Activated CD8-positive, alpha-beta memory T cell treated with anti-CD3 and anti-CD28 coated beads, Interleukin-2, amount 10 ng/mL, durations not matched to agents 7 days and 5 days (primary cell): ENCODE results near the gene THBS3. TPM values are rescaled to one million over a fixed set of nuclear protein-coding genes. Genes with fewer than 3 reads are reported as not detected.
"Not testable (repeated sequence)": the region's sequence is repeated elsewhere in the genome, so short reads cannot be mapped to it uniquely, and the experiment has no call there.

Experiments
- ATAC-seq: fragments of 150-1000 bp; cut with Tn5 transposase; one replicate; pipeline ENCODE4 v1.10.0; 2021; ENCODE audit warnings: moderate library complexity
- CTCF ChIA-PET: fragments of 350-600 bp; sonication (Branson Sonifier 250); formaldehyde crosslinking; loops from one replicate; lab custom pipeline; 2021; ENCODE audit warnings: antibody characterized with exemption; lab: Charles Lee
- DNase-seq: peaks from one replicate; pipeline ENCODE4 v3.0.0-alpha.2; 2020
- H3K27ac Mint-ChIP-seq: one replicate; pipeline ENCODE4 v1.8.0; 2021; ENCODE audit warnings: mild to moderate bottlenecking, mixed read lengths
- H3K27me3 Mint-ChIP-seq: one replicate; pipeline ENCODE4 v1.8.0; 2021; ENCODE audit warnings: mixed read lengths
- H3K36me3 Mint-ChIP-seq: one replicate; pipeline ENCODE4 v1.8.0; 2021; ENCODE audit warnings: mild to moderate bottlenecking, mixed read lengths
- H3K4me1 Mint-ChIP-seq: one replicate; pipeline ENCODE4 v1.8.0; 2021; ENCODE audit warnings: mixed read lengths
- H3K4me3 Mint-ChIP-seq: one replicate; pipeline ENCODE4 v1.8.0; 2021; ENCODE audit warnings: mild to moderate bottlenecking, moderate library complexity, mixed read lengths
- H3K9me3 Mint-ChIP-seq: one replicate; pipeline ENCODE4 v1.8.0; 2022; ENCODE audit warnings: low read depth, mixed read lengths
- total RNA-seq, 2 experiments: library from RNA; stranded (reverse); gene quantifications; one replicate each; pipeline ENCODE4 v1.2.3, GENCODE V29; 2021

The THBS3 gene
- total RNA-seq, 2 experiments from 2014 or later = 14.3 to 23.5 TPM

DNA sequence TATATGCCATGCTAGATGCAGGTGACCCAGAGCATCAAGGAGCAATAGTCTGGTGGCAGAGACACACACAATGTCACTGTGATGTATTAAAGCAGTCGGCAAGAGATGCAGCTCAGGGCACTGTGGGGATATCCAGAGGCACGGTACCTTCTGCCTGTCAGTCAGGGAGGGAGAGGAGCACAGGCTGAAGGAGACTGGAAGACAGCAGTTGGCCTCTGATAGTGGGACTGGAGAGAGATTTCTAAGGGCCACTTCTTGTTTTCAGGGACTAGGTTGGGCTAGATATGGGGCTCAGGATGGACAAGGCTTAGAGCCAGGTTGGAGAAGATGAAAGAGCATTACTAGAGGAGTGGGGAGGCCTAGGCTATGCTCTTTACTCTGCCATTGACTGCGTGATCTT lies 23.6 kb upstream of the THBS3 start:
- CTCF ChIA-PET = interaction anchor here (1.0 kb wide), 1 partner anchor 20 kb away, joined by 4 read pairs; no protein-coding TSS in a partner anchor
- ATAC-seq, H3K27me3 Mint-ChIP-seq, H3K4me3 Mint-ChIP-seq, H3K27ac Mint-ChIP-seq, H3K9me3 Mint-ChIP-seq, DNase-seq: not testable (repeated sequence)
- peaks cover 29% of the 10 kb centered on the region for H3K4me1 Mint-ChIP-seq
- peaks cover 10% of the 10 kb centered on the region for H3K36me3 Mint-ChIP-seq

DNA sequence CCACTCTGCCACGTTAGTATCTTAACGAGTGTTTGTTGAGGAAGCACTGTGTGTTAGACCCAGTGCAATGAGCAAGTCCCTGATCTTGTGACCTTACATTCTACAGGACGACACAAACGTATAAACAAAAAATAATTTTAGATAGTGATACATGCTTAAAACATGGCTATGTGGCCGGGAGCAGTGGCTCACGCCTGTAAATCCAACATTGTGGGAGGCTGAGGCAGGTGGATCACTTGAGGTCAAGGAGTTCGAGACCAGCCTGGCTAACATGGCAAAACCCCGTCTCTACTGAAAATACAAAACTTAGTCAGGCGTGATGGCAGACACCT lies 20.4 kb upstream of the THBS3 start:
- Mint-ChIP-seq H3K36me3 (peaks cover 4% of the 10 kb centered on the region), H3K27me3 (no peaks in the 10 kb centered on the region), H3K9me3 (no peaks in the 10 kb centered on the region), H3K27ac (peak overlapping the region; percentile 98), H3K4me1 (peaks cover 41% of the 10 kb centered on the region), H3K4me3 (peak overlapping the region; percentile 98)
- ATAC-seq (no peak), DNase-seq (no peak)
- CTCF ChIA-PET = interaction anchor here (1.1 to 6.8 kb wide), 11 partner anchors 8 to 96 kb away, joined by 3 to 77 read pairs (median 8); partner anchors contain the start of genes KRTCAP2, MTX1 and THBS3

DNA sequence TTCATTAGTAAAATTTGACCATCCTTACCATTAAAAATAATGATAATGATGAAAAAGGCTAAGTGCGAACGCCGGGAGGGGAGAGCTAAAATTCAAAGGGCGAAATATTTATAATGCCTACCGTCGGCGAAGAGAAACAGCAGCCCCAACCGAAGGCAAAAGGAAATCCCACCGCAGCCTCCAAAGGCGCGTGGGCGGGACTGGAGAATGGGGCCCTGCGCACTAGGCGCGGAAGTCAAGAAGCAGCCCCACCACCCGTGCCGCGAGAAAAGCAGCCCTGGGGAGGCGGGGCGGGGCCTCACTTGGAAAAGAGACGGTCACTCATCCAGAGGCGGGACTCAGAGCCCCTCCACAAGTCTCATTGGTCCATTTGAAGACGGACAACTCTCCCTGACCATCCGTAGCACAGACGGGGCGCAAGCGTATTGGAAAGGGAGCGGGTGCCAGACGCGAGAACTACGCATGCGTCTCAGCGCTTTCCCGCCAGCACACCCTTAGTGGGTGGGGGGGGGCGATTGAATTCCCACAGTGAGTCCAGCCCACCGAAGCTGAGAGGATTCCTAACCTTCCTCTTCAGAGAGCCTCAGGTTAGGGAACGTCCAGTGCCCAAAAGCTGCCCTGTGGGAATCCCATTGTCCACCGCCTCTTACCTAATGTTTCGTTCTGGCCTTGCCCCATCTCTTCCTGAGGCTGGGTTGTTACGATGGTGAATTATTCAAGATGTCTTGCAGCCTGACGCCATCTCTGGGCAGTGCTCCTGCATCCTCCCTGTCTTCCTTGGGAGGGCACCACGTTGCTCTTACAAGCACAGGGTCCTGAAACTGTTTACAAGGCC lies 19.8 kb upstream of the THBS3 start:
- H3K27ac Mint-ChIP-seq = peak overlapping the region; percentile 98
- H3K9me3 Mint-ChIP-seq = no peaks in the 10 kb centered on the region
- peaks cover 4% of the 10 kb centered on the region for H3K36me3 Mint-ChIP-seq
- peak overlapping the region; percentile 98 for H3K4me3 Mint-ChIP-seq
- ATAC-seq = peak; percentile 97
- no peaks in the 10 kb centered on the region for H3K27me3 Mint-ChIP-seq
- peak; percentile 100 for DNase-seq
- peaks cover 41% of the 10 kb centered on the region for H3K4me1 Mint-ChIP-seq
- CTCF ChIA-PET = interaction anchor here (0.6 to 6.8 kb wide), 16 partner anchors 8 to 393 kb away, joined by 3 to 77 read pairs (median 6); partner anchors contain the start of genes KRTCAP2, MTX1 and THBS3

DNA sequence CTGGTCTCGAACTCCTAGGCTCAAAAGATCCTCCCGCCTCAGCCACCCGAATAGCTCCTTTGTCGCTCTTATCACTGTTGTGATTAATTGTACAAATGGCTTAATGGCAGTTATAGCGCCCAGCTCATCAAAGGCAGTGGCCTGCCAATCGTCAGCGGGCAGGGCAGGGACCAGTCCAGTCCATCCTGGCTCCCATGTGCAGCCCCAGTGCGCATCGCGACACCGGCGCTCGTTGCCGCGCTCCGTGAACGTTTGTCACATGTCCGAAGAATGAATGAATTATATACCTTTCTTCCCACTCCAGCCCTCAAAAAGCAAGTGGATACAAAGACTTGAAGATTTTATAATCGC lies 19.2 kb upstream of the THBS3 start:
- H3K4me3 Mint-ChIP-seq = peak overlapping the region; percentile 98
- peak overlapping the region; percentile 98 for H3K27ac Mint-ChIP-seq
- CTCF ChIA-PET = interaction anchor here (0.6 to 6.8 kb wide), 15 partner anchors 9 to 393 kb away, joined by 3 to 77 read pairs (median 6); partner anchors contain the start of genes KRTCAP2, MTX1 and THBS3
- H3K4me1 Mint-ChIP-seq = peaks cover 41% of the 10 kb centered on the region
- peak; percentile 77 for DNase-seq
- ATAC-seq = peak; percentile 43
- no peaks in the 10 kb centered on the region for H3K9me3 Mint-ChIP-seq
- peaks cover 4% of the 10 kb centered on the region for H3K36me3 Mint-ChIP-seq
- H3K27me3 Mint-ChIP-seq = no peaks in the 10 kb centered on the region

DNA sequence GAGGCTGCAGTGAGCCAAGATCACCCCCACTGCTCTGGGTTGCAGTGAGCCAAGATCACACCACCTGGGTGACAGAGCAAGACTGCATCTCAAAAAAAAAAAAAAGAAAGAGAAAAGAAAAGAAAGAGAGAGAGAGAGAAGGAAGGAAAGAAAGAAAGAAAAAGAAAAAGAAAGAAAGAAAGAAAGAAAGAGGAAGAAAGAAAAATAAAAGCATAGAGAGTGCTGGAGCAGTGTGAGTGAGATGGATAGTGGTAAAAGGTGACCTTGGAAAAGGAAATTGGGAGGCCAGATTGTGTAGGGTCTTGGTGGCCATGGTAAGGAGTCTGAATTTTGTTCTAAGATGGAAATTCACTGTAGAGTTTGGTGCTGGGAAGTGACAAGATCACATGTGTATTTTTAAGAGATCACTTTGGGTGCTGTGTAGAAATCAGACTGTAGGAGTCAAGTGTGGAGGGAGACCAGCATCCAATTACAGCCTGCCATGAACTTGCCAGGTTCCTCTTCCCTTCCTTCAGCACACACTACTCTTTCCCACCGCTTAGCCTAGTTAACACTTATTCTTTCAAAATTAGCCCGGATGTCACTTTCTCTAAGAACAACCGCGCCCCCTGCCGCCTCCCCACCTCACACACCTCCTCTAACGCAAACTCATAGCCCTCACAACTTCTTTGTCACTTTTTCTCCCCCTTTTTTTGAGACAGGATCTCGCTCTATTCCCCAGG lies 18.7 kb upstream of the THBS3 start:
- H3K9me3 Mint-ChIP-seq = no peaks in the 10 kb centered on the region
- CTCF ChIA-PET = interaction anchor here (0.6 to 6.8 kb wide), 16 partner anchors 10 to 394 kb away, joined by 3 to 77 read pairs (median 6); partner anchors contain the start of genes KRTCAP2, MTX1 and THBS3
- H3K27ac Mint-ChIP-seq = peak overlapping the region; percentile 98
- H3K4me1 Mint-ChIP-seq = peaks cover 41% of the 10 kb centered on the region
- ATAC-seq (peak; percentile 46), DNase-seq (peak; percentile 91)
- H3K36me3 Mint-ChIP-seq = peaks cover 4% of the 10 kb centered on the region
- H3K4me3 Mint-ChIP-seq = peak overlapping the region; percentile 98
- H3K27me3 Mint-ChIP-seq = no peaks in the 10 kb centered on the region

DNA sequence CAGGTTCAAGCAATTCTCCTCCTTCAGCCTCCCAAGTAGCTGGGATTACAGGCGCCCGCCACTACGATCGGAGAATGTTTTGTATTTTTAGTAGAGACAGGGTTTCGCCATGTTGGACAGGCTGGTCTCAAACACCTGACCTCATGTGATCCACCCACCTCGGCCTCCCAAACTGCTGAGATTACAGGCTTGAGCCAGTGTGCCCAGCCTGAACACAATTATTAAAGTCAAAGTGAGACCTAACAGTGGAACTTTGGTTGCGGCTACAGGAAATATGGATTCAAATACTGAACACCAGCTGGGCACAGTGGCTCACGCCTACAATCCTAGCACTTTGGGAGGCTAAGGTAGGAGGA lies 17.7 kb upstream of the THBS3 start:
- not testable (repeated sequence) for ATAC-seq, H3K36me3 Mint-ChIP-seq, H3K27me3 Mint-ChIP-seq, DNase-seq, H3K9me3 Mint-ChIP-seq
- peak overlapping the region; percentile 98 for H3K27ac Mint-ChIP-seq
- CTCF ChIA-PET = interaction anchor here (0.8 to 6.8 kb wide), 9 partner anchors 17 to 134 kb away, joined by 3 to 77 read pairs (median 8); partner anchors contain the start of genes KRTCAP2, MTX1 and THBS3
- peaks cover 47% of the 10 kb centered on the region for H3K4me1 Mint-ChIP-seq
- H3K4me3 Mint-ChIP-seq = peak overlapping the region; percentile 98

DNA sequence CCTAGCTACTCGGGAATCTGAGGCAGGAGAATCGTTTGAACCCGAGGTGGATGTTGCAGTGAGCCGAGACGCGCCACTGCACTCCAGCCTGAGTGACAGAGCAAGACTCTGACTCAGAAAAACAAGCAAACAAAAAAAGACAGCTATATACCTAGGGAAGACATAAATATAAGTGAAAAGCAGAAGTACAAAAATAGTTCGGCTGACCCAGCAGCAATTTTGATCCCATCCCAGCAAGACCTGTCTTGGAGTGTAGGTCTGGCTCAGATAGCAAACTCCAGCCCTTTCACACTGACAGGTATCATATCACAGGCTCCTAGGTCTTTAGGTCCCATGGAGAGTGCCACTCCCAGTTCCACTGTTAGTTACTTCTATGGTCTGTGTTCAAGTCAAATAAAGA lies 15.3 kb upstream of the THBS3 start:
- CTCF ChIA-PET = interaction anchor here (1.3 to 6.8 kb wide), 3 partner anchors 15 to 55 kb away, joined by 3 to 77 read pairs (median 3); partner anchors contain the start of genes MTX1 and THBS3
- Mint-ChIP-seq H3K36me3 (peaks cover 4% of the 10 kb centered on the region), H3K9me3 (no peaks in the 10 kb centered on the region), H3K27ac (no peak overlapping the region), H3K27me3 (no peaks in the 10 kb centered on the region), H3K4me1 (peaks cover 61% of the 10 kb centered on the region), H3K4me3 (no peak overlapping the region)
- DNase-seq (no peak), ATAC-seq (no peak)

DNA sequence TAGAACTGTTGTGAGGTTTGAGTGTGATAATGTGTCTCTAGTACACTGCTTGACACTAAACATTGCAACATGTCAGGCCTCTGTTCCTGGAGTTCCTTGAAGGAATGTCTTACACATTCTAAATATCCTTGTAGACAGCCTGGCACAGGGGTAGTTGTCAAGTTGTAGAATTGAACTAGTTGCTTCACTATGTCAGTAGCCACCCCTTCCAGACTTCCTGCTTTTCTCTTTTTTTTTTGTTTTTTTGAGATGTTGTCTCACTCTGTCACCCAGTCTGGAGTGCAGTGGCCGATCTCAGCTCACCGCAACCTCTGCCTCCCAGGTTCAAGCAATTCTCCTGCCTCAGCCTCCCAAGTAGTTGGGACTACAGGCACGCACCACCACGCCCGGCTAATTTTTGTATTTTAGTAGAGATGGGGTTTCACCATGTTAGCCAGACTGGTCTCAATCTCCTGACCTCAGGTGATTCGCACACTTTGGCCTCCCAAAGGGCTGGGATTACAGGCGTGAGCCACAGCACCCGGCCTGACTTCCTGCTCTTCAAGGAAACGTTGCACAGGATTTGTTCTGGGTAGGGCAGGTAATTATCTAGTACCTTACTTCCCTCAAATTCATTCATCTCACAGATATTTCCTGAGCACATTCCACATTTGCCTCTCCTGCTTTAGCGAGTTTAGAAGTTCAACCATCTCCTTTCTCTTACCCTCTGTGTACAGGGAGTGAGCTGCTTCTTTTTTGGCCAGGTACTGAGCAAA lies 12.7 kb upstream of the THBS3 start:
- Mint-ChIP-seq H3K4me1 (peaks cover 38% of the 10 kb centered on the region), H3K27ac (peak overlapping the region; percentile 80)
- H3K27me3 Mint-ChIP-seq, H3K4me3 Mint-ChIP-seq, H3K9me3 Mint-ChIP-seq, DNase-seq, ATAC-seq, H3K36me3 Mint-ChIP-seq: not testable (repeated sequence)
- CTCF ChIA-PET = interaction anchor here (2.8 kb wide), 1 partner anchor 13 kb away, joined by 9 read pairs; the partner anchor contains the start of genes MTX1 and THBS3

DNA sequence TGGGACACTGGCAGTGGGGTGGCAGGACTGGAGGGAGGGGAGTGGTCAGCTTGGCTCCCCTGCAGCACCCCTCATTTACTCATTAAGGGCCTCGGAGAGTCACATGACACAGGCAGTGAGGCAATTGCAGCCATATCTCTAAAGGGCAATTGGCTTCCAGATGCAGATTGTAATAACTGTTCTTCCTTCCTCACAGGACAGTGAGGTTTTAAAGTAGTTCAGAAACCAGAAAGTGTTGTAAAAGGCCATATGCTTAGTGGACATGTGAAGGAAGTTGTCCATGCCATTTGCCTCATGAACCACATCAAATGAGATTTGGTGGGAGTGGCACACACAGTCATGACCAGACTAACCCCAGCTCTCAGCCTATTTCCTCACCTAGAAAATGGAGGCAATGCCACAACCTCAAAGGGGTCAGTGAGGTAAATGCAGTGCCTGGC lies 11.9 kb upstream of the THBS3 start:
- peak; percentile 53 for ATAC-seq
- CTCF ChIA-PET = interaction anchor here (2.2 to 2.8 kb wide), 2 partner anchors 12 to 31 kb away, joined by 9 to 13 read pairs; partner anchors contain the start of genes MTX1 and THBS3
- Mint-ChIP-seq H3K27ac (peak overlapping the region; percentile 80), H3K4me1 (peaks cover 39% of the 10 kb centered on the region), H3K4me3 (no peak overlapping the region), H3K9me3 (no peaks in the 10 kb centered on the region), H3K27me3 (no peaks in the 10 kb centered on the region), H3K36me3 (peaks cover 3% of the 10 kb centered on the region)
- DNase-seq = peak; percentile 63

DNA sequence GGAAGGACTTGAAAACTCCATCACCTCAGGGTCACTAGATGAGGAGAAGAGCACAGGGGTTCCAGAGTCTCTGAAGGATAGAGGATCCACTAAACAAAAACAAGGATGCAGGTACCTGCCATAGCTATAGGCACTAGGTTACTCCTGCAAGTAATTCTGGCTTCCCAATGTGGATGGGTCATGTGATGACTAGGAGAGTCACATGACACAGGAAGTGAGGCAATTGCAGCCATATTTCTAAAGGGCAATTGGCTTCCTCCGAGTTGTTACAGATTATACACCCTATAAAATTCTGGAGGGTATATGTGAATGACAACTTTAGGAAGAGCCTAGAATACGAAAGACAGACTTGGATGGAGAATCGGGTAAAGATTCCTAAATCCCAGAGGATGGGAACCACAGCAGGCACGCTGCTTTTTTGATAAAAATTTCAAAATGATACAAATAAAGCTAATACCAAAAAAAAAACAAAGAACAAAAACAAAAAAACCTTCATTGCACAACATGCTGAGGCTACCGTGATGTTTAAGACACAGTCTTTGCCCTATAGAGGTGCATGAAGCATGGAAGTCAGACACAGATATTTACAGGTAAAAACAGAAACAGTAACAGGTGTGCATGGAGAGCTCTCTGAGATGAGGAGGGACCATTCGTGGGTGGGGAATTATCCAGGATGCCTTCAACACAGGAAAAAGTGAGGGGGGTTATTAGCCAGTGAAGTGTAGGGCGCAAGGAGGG lies 11.3 kb upstream of the THBS3 start:
- Mint-ChIP-seq H3K4me1 (peaks cover 37% of the 10 kb centered on the region), H3K27me3 (no peaks in the 10 kb centered on the region), H3K4me3 (no peak overlapping the region), H3K27ac (peak overlapping the region; percentile 80), H3K36me3 (peaks cover 3% of the 10 kb centered on the region), H3K9me3 (no peaks in the 10 kb centered on the region)
- no peak for DNase-seq
- CTCF ChIA-PET = interaction anchor here (0.8 to 2.8 kb wide), 3 partner anchors 12 to 32 kb away, joined by 3 to 13 read pairs (median 9); partner anchors contain the start of genes MTX1 and THBS3
- ATAC-seq = peak; percentile 44

DNA sequence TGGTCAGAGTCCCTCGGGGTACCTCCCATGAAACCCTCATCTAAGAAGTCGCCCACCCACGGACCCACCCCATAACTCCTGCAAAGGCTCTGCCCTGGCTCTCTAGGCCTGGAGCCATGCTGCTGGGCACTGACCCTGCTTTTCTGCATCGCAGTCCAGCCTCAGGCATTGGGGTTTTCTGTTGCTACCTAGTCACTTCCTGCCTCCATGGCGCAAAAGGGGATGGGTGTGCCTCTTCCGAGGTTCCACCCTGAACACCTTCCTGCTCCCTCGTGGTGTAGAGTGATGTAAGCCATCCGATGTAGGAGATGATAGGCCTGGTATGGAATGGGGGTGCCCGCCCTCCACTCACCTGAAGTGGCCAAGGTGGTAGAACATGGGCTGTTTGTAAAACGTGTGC lies 7.0 kb upstream of the THBS3 start:
- not testable (repeated sequence) for H3K27me3 Mint-ChIP-seq, H3K4me3 Mint-ChIP-seq, H3K9me3 Mint-ChIP-seq, DNase-seq, H3K36me3 Mint-ChIP-seq
- Mint-ChIP-seq H3K27ac (peak overlapping the region; percentile 76), H3K4me1 (peaks cover 34% of the 10 kb centered on the region)
- ATAC-seq = peak; percentile 43
- CTCF ChIA-PET = interaction anchor here (1.9 kb wide), 1 partner anchor 21 kb away, joined by 6 read pairs; no protein-coding TSS in a partner anchor

DNA sequence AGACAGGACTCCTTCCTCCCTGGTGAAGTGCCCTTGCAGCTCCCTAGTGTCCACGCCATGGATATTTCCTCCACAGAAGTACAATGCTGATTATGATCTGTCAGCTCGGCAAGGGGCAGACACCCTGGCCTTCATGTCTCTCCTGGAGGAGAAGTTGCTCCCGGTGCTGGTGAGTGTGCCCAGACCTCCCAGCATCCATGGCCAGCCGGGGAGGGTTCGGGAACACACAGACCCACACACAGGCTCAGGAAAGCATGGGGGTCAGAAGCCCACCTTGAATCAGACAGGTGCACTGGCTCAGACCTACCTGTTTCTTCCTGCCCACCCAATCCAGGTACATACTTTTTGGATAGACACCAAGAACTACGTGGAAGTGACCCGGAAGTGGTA lies 4.3 kb upstream of the THBS3 start:
- ATAC-seq, H3K4me3 Mint-ChIP-seq, H3K9me3 Mint-ChIP-seq, DNase-seq, CTCF ChIA-PET, H3K27ac Mint-ChIP-seq, H3K27me3 Mint-ChIP-seq, H3K36me3 Mint-ChIP-seq: not testable (repeated sequence)
- peaks cover 34% of the 10 kb centered on the region for H3K4me1 Mint-ChIP-seq
